Endothelial cell of umbilical vein (primary cell): ENCODE data around the gene SIGLEC9.

Experiments used
- CTCF ChIP-seq, 2 donors: IDR thresholded peaks; 1 replicate in 1 of 2; 2 replicates in 1 of 2; pipeline ENCODE4 v1.5.1; 2011; ENCODE audit warnings: low read length in 2 of 2, mild to moderate bottlenecking in 2 of 2, moderate library complexity in 2 of 2, control low read depth in 1 of 2, inconsistent platforms in 1 of 2, low read depth in 1 of 2; ENCODE audit not compliant: insufficient read depth in 1 of 2; ENCODE audit errors: extremely low read depth in 1 of 2
- EZH2 ChIP-seq: IDR thresholded peaks from 2 replicates; pipeline ENCODE4 v1.6.1; 2012; ENCODE audit warnings: borderline replicate concordance, low read depth, mild to moderate bottlenecking, moderate library complexity, low read length, inconsistent platforms; ENCODE audit not compliant: severe bottlenecking
- FOS ChIP-seq: IDR thresholded peaks from 2 replicates; pipeline ENCODE4 v1.6.1; 2011; ENCODE audit warnings: mild to moderate bottlenecking, low read length, moderate library complexity, borderline replicate concordance; ENCODE audit not compliant: insufficient read depth
- JUN ChIP-seq: IDR thresholded peaks from 2 replicates; pipeline ENCODE4 v1.6.1; 2011; ENCODE audit warnings: borderline replicate concordance, low read depth; ENCODE audit not compliant: insufficient read length, insufficient read depth
- MAX ChIP-seq: IDR thresholded peaks from 2 replicates; pipeline ENCODE4 v1.6.1; 2011; ENCODE audit not compliant: insufficient read depth, insufficient read length
- MYC ChIP-seq: IDR thresholded peaks from one replicate; pipeline ENCODE4 v1.6.1; 2011; ENCODE audit warnings: mild to moderate bottlenecking, low read depth, low read length
- POLR2A ChIP-seq: IDR thresholded peaks from 2 replicates; pipeline ENCODE4 v1.6.1; 2012; ENCODE audit warnings: low read depth, mild to moderate bottlenecking, control low read depth, low read length
- POLR2AphosphoS5 ChIP-seq: IDR thresholded peaks from 2 replicates; pipeline ENCODE4 v1.6.1; 2012; ENCODE audit warnings: low read depth, mild to moderate bottlenecking, control low read depth, low read length, moderate library complexity; ENCODE audit not compliant: insufficient read depth

- TF ChIP-seq CTCF (IDR thresholded peaks at IDR 0.05; ENCODE audit: extremely low read depth in 1 of 2, insufficient read depth in 1 of 2, low read depth in 1 of 2, low read length in 2 of 2), result no peak
- TF ChIP-seq POLR2AphosphoS5, result no peak
- TF ChIP-seq JUN, result no peak
- no peak for TF ChIP-seq EZH2
- TF ChIP-seq POLR2A, result no peak
- TF ChIP-seq FOS, result no peak
- no peak for TF ChIP-seq MYC
- TF ChIP-seq MAX, result no peak
These were observed 23.4 kb upstream of the SIGLEC9 start for GRCh38 chr19:51101171-51101865.
